Amniotic epithelial cell (primary cell): ENCODE measurements around the gene MCFD2.
A peak's percentile ranks its signal among the peaks of the same experiment; 100 is the strongest.

Experiments
- DNase-seq: peaks from one replicate; pipeline ENCODE4 v3.0.0-alpha.2; 2010; ENCODE audit warnings: low read depth

MCFD2 gene

DNA sequence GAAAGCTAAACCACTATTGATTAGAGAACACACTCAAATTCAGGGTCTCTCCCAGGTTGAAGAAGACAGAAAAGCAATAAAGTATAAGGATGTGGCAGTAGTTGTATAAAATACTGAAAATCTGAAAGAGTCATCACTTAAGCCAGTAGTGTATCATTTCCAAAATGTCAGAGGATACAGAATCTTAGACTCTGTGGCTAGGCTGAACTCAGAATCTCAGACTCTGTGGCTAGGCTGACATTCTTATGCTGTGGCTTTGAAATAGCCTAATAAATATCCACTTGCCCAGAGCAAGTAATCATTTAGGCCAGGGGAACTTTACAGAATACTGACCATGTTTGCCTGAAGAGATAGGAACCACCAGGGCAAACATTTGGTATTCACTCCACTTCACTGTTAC lies 13.1 kb downstream of the MCFD2 start:
- DNase-seq, result no peak

GRCh38 chr2:46901611-46902010 lies 14.0 kb downstream of the MCFD2 start:
- DNase-seq, result no peak

DNA sequence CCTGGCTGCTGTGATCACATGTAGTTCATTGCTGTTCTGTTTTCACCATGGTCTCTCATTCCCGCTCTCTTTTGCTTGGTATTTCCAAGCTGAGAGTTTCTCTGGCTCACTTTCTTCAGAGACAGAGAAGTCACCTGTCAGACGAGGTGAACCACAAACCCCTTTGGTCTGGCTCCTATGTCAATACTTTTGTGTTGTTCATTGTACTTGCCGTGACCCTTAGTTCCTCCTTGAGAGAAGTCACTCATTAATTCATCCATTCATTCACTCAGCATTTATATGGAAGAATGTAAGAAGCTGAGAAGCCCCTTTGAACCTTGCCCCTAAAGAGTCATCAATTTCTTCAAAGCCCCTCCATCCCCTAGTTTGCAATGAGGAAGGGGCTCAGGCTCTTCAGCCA lies 15.2 kb downstream of the MCFD2 start:
- no peak for DNase-seq

DNA sequence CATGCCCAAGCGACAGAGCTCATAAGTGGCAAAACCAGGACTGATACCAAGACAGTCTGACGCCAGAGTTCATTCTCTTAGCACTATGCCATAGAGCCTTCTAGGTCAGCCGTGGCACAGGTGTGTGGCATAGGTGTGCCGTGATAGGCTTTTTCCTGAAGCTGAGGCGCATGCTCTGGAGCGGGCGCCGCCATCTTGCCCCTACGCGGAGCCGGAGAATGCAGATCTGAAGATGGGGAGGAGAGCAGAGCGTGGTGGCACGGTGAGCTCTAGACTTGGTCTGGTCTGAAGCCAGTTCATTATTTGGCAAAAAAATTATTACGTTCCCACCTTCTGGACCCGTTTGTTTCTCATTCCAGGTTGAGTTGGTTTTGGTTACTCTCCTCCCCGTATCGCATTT lies 16.6 kb downstream of the MCFD2 start:
- no peak for DNase-seq

DNA sequence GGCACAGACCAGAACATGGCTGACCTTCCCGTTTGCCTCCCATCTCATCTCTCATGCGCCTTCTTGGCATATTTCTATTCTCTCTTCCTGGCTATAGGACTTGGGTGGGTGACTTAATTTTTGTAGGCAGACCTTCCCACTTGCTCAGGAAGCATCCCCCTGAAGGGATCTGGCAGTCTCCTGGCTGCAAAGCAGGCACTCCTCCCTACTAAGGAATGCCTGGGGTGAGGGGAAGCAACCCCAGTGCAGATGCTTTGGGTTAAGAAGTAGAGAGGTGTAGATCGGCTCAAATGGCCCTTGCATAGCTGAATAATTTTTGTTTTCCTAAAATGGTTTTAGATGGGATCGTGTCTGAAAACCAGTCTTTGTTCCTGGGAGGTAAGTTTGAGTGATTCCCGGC lies 17.6 kb downstream of the MCFD2 start:
- no peak for DNase-seq

DNA sequence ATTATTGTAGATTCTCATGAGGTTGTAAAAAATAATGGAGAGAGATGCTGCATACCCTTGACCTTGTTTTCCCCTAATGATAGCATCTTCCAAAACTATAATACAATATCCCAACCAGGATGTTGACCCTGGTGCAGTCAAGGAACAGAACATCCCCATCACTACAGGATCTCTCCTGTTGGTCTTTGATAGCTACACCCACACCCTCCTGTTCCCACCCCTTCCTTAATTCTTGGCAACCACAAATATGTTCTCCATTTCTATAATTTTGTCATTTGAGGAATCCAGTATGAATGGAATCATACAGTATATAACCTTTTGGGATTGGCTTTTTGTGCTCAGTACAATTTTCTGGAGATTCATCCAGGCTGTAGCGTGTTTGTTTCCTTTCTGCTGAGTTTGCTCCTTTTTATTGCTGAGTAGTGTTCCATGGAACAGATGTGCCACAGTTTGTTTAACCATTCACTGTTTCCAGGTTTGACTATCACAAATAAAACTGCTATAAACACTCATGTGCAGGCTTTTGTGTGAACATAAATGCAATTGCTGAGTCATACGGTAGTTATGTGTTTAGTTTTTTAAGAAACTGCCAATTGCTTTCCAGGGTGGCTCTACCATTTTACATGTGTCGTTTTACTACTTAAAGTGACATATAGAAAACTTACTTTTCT lies 22.2 kb downstream of the MCFD2 start:
- DNase-seq, result no peak

DNA sequence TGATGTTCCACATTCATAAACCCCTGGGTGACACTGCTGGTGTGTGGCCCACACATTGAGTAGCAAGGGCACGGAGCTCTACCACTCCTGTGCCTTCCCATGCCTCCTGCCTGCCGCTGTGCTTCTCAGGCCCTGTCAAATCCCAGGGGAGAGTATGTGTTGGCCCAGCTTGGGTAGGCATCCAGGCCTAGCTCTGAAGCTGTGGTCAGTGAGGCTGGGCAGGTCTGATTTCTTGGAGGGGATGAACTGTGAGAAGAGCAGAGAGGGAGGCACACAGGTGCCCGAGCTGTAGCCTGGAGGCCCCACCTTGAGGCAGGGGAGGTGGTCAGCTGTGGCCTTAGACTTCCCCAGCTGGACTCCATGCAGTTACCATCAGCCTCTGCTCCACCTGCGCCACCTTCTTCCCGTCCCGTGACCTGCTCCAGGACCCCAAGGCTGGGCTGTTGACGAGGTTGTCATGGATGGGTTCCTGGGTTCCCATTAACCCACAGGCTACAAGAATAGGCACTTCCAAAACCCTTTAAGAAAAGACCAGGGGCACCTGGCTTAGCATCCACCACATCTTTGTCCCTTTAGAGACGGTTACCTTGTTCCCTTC lies 23.6 kb downstream of the MCFD2 start:
- no peak for DNase-seq

DNA sequence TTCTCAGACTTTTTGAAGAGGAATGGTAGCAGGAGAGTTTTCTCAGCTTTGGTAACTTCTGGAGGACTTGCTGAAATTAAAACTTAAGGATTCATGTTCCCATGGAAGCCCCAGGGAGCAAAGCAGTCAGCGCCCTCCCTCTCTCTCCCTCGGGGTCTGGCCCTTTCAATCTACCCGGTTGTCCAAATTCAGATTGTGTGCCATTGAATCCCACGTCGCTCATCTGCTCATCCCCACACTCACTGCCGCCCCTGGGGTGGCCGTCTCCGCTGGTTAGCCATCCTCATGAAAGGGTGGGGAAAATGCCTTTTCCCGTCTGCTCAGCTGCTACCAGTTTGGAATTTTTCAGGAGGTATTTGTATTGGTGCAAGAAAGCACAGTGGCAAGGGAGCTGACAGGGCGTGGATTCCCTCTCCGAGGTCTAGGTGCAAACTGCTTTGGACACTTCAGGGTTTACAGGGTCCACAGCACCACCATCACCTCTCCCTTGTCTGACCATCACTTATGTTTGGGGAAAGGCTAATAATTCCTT lies 27.1 kb downstream of the MCFD2 start:
- DNase-seq, result no peak

DNA sequence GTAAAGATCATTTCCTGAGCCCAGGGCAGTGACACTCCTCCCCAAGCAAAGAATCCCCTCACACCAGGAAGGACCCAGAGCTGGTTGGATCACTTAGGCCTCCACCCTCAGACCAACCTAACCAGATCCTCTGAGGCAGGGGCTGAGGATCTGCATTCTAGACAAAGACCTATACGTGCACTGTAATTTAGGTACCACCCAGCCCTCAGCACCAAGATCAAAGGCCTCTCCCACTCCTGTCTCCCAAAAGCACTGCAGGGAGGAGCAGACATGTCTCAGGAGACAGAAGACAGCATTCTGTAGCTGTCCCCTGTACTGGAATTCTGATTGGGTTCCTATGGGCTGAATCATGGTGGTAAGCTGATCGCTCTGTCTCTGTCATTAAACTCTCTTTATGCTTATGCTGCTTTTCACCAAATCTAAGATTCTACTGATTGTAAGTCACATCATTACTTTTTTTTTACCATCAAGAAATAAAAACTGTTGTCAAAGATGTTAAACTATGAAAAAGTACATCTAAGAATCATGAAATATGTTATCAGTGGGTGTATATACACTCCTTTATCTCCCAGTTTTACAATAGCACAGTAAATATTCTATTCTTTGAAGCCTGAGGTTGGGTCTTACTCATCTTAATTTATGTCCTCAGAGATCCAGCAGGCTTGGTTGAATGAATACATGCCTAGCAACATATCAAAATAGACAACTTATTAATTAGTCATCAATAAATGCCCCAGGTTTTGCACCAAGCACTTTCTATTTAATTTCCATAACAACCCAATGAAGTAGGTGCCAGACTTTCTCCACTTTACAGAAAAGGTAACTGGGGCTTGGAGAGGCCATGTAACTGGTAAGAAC lies 28.3 kb downstream of the MCFD2 start:
- DNase-seq, result peak; percentile 53

DNA sequence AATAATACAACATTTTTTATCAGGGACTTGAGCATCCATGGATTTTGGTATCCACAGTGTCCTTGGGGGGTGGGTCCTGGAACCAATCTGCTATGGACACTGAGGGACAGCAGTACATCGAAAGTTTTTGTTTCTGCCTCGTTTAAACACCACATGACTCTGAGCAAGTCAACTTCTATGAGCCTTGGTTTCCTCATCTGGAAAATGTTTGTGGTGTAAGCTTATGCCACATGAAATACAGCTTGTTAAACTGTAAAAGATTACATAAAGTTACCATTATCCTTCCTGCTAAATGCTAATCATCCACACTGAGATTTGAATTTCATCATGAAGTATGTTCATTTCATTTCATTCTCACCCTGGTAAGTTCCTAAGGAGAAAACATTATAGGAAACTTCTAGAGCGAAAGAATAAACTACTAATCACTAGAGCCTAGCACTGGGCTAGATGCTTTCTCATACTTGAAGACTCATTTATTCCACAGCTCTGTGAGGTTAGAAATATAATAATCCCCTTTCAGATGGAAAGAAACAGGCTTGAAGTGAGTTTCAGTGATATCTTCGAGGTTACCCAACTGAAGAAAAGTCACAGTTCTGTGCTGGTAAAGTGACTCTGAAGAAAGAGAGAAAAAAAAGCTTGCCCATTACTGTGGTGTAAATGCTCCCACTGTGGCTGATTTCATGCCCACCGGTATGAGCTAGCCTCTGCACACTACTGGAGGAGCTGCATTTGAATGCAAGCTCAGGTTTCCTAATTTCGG lies 29.2 kb downstream of the MCFD2 start:
- DNase-seq, result no peak

- no peak for DNase-seq
Measured at GRCh38 chr2:46885376-46885775, 30.2 kb downstream of the MCFD2 start.

DNA sequence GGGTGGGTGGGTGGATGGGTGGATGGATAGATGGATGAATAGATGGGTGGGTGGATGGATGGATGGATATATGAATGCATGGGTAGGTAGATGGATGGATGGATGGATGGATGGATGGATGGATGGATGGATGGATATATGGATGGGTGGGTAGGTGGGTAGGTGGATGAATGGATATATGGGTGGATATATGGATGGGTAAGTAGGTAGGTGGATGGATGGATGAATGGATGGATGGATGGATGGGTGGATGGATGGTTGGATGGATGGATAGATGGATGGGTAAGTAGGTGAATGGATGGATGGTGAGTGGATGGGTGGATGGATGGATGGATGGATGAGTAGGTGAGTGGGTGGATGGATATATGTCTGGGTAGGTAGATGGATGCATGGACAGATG lies 36.1 kb downstream of the MCFD2 start:
- no peak for DNase-seq

DNA sequence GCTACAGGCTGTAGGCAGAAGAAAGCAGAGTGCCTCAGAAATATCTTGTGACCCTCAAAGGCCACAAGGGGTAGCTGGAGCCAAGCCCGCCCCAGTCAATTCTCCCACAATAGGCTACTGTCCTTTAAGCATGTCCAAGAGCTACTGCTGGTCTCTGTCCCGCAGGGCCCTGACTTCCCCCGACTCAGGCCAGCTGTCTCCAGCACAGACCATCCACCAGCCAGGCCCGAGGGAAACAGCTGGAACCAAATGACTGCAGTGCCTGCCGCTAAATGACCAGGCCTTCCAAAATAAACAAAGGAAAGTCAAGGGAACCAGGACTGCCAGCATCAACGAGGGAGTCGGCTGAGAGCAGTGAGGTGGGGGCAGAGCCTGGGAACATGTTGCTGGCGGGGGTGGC lies 36.7 kb downstream of the MCFD2 start:
- DNase-seq, result no peak

DNA sequence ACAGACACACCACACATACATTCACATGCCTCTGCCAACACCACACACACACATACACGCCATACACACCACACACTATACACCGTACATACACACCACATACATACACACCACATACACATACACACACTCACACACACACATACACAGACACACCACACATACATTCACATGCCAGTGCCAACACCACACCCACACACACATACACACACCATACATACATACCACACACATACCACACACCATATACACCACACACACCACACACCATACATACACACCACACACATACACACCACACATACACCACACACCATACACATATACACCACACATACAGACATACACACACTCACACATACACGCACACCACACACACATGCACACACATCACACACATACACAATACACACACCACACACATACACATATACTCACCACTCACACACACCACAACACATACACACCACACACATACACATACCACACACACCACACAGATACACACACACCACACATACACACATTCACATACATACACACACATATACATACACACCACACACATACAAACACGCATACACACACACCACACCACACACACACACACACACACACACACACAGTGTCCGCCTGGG lies 37.2 kb downstream of the MCFD2 start:
- no peak for DNase-seq

DNA sequence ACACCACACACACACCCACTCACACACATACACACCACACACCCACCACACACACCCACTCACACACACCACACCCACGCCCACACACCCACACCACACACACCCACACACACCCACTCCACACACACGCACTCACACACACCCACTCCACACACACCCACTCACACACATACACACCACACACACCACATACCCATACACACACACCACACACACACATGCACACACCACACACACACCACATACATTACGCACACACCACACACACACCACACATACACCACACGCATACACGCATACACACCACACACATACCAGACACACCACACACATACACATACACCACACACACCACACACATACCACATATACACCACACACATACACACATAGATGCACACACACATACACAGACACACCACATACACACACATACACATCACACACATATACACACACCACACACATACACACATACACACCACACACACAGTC lies 37.9 kb downstream of the MCFD2 start:
- DNase-seq, result no peak

DNA sequence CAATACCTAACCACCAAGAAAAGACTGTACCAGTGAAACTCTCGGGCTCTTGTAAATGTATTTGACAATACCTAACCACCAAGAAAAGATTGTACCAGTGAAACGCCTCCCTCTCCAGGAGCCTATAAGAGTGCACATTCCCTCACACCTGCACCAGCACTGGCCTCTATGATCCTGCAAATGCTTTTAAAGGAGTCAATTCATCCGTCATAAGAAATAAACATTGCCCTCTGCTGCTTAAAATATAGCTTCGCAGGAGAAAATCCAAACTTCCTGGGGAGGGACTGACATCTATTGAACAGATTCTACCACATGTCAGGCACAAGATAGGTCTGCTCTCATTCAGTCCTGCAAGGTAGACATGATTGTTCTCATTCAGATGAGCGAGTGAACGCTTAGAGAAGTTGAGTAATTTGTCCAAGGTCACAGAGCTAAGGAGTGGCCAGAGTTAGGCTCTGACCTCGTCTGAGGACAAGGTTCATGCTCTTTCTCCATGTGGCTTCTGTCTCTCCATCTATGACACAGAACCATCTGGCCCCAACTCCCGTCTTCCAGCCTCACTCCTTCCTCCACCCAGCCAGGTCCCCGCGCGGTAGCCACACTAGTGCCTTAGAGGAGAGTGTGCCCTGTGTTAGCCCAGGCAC lies 38.7 kb downstream of the MCFD2 start:
- DNase-seq, result peak; percentile 87

DNA sequence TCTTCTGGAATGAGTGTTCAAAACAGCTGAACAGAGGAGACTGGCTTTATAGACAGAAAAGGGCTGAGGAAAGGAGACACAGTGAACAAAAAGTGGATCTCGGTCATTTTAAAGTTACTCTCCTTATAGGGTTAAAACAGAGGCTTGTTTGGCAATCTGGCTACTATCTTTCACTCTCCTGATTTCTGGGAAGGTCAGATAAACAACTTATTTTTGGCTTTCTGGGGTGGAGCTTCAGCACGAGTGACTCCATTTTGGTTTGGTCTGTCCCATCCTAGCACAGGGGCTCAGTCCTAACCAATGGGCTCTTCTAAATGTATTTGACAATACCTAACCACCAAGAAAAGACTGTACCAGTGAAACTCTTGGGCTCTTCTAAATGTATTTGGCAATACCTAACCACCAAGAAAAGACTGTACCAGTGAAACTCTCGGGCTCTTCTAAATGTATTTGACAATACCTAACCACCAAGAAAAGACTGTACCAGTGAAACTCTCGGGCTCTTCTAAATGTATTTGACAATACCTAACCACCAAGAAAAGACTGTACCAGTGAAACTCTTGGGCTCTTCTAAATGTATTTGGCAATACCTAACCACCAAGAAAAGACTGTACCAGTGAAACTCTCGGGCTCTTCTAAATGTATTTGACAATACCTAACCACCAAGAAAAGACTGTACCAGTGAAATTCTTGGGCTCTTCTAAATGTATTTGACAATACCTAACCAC lies 39.5 kb downstream of the MCFD2 start:
- DNase-seq, result peak; percentile 76

GRCh38 chr2:46875226-46875899 lies 40.2 kb downstream of the MCFD2 start:
- DNase-seq, result no peak

GRCh38 chr2:46874236-46874929 lies 41.2 kb downstream of the MCFD2 start:
- DNase-seq, result no peak
